Measurements from ENCODE around the gene DGCR2. TPM values are rescaled to one million over a fixed set of nuclear protein-coding genes. Genes with fewer than 3 reads are reported as not detected.

Gene DGCR2
- total RNA-seq, 1 experiment from 2014 or later, result 42.9 TPM

DNA sequence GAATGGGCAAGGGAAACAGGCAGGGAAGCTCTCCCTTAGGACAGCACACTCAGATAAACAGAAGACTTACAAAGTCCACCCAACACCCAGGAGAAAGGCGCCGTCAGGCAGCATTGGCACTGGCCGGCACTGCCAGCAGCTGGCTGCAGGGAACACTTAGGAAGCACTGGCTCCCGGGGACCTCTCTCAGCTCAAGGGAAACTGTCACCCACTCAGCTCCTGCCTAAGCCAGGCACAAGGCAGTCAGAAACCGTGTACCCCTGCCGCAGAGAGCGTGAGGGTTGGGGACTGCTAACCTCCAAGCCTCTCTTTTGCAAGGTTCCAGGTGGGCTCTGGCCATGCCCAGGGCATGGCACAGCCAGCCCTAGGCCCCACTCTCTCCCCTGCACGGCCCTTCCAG is 64.7 kb downstream of the DGCR2 start:
- DNase-seq (ENCODE audit: low read depth, low spot score) (no peak), ATAC-seq (no peak)
- Histone ChIP-seq H3K79me2 (ENCODE audit: insufficient read depth, low read length) (no peaks in the 10 kb centered on the region; the same call in 1 of the 2 replicates), H3K4me3 (replicated peaks in 1 of 2; ENCODE audit: low read depth in 1 of 2, low read length in 2 of 2) (no peak overlapping the region), H4K20me1 (ENCODE audit: insufficient read depth) (no peaks in the 10 kb centered on the region), H3K4me1 (ENCODE audit: control insufficient read depth in 1 of 2, insufficient read depth in 2 of 2, low read length in 2 of 2) (no peaks in the 10 kb centered on the region), H3K27me3 (ENCODE audit: insufficient read depth, low read length) (no peaks in the 10 kb centered on the region), H3K9me2 (ENCODE audit: insufficient read depth) (no peaks in the 10 kb centered on the region), H2AFZ (ENCODE audit: low read depth, low read length, poor library complexity, severe bottlenecking) (no peak overlapping the region), H3K9ac (ENCODE audit: low read length) (no peak overlapping the region), H3K4me2 (ENCODE audit: low read length) (no peak overlapping the region), H3K27ac (ENCODE audit: low read depth, low read length) (no peak overlapping the region), H3K36me3 (ENCODE audit: control insufficient read depth in 1 of 2, insufficient read depth in 2 of 2, low read length in 2 of 2) (peaks cover 6 to 7% of the 10 kb centered on the region in 2 experiments; a peak in 2 of 4 replicates), H3K9me3 (ENCODE audit: control insufficient read depth in 1 of 2, insufficient read depth in 1 of 2, low read depth in 1 of 2, low read length in 2 of 2) (no peaks in the 10 kb centered on the region)
- ChIA-PET RAD21 (ENCODE audit: low non-redundant PET in 1 of 2, low total read pairs in 2 of 2, uncharacterized antibody in 2 of 2, unreplicated experiment in 2 of 2) (no interaction called here), CTCF (no interaction called here), POLR2A (no interaction called here)
- intact Hi-C loops (cut with micrococcal nuclease), result no loop called here
- TF ChIP-seq ZNF274 (IDR thresholded peaks at IDR 0.05; ENCODE audit: low read depth, low read length) (no peak), JUND (IDR thresholded peaks at IDR 0.05) (no peak), FOSL1 (IDR thresholded peaks at IDR 0.05; ENCODE audit: low read depth) (no peak), EGR1 (IDR thresholded peaks at IDR 0.05; ENCODE audit: low read depth) (no peak), ELF1 (IDR thresholded peaks at IDR 0.05; ENCODE audit: borderline replicate concordance, low read depth) (no peak), EZH2 (IDR thresholded peaks at IDR 0.05) (no peak), SRF (IDR thresholded peaks at IDR 0.05; ENCODE audit: low read depth) (no peak), POLR2AphosphoS5 (IDR thresholded peaks at IDR 0.05; ENCODE audit: low read depth, low read length) (no peak)
- TF ChIP-seq, protein P1, sequence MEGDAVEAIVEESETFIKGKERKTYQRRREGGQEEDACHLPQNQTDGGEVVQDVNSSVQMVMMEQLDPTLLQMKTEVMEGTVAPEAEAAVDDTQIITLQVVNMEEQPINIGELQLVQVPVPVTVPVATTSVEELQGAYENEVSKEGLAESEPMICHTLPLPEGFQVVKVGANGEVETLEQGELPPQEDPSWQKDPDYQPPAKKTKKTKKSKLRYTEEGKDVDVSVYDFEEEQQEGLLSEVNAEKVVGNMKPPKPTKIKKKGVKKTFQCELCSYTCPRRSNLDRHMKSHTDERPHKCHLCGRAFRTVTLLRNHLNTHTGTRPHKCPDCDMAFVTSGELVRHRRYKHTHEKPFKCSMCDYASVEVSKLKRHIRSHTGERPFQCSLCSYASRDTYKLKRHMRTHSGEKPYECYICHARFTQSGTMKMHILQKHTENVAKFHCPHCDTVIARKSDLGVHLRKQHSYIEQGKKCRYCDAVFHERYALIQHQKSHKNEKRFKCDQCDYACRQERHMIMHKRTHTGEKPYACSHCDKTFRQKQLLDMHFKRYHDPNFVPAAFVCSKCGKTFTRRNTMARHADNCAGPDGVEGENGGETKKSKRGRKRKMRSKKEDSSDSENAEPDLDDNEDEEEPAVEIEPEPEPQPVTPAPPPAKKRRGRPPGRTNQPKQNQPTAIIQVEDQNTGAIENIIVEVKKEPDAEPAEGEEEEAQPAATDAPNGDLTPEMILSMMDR (IDR thresholded peaks at IDR 0.05 in 2 of 3, conservative IDR thresholded peaks at IDR 0.05 in 1 of 3; ENCODE audit: borderline replicate concordance in 1 of 3, insufficient read depth in 1 of 3, low read depth in 2 of 3, low read length in 2 of 3), result no peak
- TF ChIP-seq, protein P2, sequence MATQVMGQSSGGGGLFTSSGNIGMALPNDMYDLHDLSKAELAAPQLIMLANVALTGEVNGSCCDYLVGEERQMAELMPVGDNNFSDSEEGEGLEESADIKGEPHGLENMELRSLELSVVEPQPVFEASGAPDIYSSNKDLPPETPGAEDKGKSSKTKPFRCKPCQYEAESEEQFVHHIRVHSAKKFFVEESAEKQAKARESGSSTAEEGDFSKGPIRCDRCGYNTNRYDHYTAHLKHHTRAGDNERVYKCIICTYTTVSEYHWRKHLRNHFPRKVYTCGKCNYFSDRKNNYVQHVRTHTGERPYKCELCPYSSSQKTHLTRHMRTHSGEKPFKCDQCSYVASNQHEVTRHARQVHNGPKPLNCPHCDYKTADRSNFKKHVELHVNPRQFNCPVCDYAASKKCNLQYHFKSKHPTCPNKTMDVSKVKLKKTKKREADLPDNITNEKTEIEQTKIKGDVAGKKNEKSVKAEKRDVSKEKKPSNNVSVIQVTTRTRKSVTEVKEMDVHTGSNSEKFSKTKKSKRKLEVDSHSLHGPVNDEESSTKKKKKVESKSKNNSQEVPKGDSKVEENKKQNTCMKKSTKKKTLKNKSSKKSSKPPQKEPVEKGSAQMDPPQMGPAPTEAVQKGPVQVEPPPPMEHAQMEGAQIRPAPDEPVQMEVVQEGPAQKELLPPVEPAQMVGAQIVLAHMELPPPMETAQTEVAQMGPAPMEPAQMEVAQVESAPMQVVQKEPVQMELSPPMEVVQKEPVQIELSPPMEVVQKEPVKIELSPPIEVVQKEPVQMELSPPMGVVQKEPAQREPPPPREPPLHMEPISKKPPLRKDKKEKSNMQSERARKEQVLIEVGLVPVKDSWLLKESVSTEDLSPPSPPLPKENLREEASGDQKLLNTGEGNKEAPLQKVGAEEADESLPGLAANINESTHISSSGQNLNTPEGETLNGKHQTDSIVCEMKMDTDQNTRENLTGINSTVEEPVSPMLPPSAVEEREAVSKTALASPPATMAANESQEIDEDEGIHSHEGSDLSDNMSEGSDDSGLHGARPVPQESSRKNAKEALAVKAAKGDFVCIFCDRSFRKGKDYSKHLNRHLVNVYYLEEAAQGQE (IDR thresholded peaks at IDR 0.05; ENCODE audit: low read depth), result no peak
- TF ChIP-seq, protein P3, sequence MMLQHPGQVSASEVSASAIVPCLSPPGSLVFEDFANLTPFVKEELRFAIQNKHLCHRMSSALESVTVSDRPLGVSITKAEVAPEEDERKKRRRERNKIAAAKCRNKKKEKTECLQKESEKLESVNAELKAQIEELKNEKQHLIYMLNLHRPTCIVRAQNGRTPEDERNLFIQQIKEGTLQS (IDR thresholded peaks at IDR 0.05), result no peak
- BruUV-seq (replicated peaks), result no TSS peak
